GM21529 (cell line): ENCODE results near the gene COPZ1.

Experiments
- ATAC-seq: cut with Tn5 transposase; IDR thresholded peaks from one replicate; pipeline ENCODE4 v1.9.1; 2021; ENCODE audit not compliant: unreplicated experiment

The COPZ1 gene

DNA sequence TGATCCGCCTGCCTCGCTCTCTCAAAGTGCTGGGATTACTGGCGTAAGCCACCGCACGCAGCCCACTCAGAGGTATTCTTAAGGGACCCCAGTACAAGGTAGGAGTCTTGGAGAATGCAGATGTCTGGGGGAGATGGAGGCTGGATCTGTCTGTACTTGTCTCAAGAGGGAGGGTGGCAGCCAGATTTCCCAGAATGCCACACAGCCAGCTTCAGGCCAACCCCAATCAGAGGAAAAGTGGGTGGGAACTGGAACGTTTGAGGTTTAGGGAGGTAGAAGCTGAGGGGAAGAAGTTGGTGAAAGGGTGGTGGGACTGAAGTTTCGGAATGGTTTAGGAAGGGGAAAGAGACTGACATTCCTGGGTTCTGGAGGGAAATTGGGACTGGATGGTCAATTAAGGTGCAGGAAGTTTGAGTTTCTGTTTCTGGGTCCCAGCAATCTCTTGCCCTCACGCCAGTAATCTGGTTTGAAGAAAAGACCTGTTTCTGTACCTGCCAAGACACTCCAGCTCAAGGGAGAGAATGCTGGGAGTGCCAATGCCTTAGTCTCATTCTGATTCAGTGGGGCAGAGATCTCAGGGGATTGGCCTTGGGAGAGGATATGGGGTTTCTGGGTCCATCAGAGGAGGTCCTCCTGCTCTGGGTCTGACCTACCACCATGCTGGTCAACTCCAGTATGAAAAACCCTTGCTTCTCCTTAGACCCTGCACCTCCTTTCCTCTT, 67.7 kb downstream of the COPZ1 start:
- ATAC-seq = no peak

DNA sequence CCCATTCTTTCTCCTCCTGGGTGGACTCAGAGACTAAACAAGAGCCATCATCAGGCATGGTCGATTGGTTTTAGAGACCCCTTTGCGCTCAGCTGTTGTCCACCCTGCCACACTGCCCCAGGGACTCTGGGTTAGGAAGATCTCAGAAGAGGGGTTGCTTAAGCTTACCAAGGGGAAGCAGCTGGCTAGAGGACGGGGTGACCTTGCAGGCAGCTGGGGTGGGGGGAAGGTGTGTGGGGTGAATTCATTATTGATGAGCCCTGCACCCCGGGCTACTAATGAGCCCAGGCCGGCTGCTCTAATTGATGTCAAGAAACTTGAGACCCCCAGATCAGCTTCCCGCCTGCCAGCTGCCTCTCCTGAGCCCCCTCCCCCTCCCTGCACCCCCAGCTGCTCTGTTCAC, 68.3 kb downstream of the COPZ1 start:
- ATAC-seq = no peak

DNA sequence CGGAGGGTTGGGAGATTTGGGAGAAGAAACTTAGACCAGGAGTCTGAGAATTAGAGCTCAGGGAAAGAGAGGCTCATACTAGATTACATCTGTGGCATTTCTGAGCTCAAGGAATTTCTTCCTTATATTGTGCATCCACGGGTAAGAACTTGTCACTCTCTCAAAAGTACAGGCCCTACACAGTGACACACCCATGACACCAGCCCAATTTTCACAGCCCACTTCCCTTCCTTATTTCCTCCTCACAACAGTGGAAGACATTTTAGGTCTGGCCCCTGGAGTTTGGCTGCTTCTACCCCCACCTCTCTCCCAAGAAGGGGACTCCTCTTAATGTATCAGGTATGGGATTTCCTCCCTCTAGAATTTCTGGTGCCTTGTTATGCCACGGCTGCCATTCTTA, 68.8 kb downstream of the COPZ1 start:
- ATAC-seq = no peak

DNA sequence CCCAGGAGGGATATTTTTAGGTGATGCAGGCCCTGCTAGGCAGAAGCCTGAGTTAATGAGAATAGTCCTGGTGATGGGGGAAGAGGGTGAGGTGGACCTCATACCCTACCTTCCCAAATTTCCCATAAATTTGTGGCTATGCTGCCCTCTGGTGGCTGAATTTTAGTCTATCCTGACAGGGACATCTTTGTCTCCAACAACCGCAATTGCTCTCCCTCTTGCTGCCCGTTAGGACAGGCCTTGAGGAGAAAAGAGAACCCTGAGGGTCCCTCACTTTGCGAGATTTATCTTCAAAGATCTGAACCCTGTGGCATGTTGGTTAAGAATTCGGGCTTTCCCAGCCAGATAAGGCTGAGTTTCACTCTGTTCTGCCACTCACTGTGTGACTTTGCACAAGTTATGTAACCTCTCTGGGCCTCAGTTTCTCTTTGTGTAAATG, 69.4 kb downstream of the COPZ1 start:
- ATAC-seq = no peak

DNA sequence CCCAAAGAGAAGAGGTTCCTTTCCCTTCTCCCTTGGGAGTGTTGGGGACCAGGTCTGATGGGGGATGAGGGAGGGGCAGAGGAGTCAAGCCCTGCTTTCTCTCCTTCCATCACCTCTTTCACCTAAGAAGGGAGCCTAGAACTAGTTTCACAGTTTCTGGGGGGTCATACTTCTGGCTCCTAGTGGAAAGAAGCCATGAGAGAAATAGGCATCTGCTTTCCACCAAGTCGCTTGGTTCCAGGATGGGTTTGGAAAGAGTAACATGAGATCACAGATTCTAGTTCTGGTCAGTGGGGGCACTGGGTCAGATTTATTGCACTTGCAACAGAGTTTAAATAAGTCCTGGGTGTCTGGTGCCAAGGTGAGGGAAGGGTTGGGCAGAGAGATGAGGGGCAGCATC, 70.1 kb downstream of the COPZ1 start:
- ATAC-seq = no peak

DNA sequence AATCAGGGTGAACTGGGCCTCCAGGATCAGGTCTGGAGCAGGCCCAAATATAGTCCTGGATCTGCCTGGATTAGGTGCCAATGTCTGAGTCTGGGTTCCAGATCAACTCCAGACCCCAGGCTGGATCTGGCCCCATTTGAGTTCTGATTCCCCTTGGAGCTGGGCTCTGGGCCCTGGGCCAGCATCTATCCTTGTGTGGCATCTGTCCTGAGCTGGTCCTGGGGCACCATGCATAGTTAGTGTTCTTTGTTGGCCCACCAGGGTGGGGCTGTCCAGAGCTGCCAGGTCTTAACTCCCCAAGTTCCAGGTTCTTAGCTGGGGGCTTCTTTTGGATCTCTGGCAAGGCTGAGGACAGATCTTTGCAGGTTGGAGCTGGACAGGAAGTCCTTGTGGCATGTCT, 70.6 kb downstream of the COPZ1 start:
- no peak for ATAC-seq

DNA sequence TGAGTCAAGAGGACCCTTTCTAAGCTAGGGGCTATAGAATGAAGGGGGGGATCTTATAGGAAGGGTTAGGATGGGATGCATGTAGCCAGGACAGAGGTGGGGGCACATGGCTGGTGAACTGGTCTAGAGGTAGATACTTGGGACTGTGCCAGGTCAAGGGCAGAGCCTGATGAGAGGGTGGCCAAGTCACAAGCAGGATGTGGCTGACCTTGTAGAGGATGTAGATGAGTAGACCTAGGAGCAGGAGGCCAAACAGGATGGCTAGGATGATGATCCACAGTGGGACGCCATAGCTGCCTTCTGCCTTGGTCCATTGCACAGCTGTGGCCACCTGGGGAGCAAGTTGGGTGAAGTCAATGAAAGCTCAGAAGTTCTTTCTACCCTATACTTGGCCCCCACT, 72.2 kb downstream of the COPZ1 start:
- ATAC-seq = no peak

DNA sequence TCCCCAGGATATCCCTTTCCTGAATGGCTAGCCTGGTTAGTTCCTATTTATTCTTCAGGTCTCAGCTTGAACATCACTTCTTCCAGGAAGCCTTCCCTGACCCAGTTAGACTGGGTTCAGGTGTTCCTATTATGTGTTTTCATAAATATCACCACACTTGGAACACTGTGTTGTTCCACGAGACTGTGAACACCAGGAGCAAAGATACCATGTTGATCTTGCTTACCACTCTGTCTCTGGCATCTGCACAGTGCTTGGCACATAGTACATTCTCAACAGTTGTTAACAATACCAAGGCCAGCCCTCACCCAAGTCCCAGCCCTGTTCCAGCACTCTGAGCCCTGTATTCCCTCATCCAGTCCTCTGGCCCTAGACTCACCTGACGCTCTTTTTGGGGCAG, 73.3 kb downstream of the COPZ1 start:
- no peak for ATAC-seq

DNA sequence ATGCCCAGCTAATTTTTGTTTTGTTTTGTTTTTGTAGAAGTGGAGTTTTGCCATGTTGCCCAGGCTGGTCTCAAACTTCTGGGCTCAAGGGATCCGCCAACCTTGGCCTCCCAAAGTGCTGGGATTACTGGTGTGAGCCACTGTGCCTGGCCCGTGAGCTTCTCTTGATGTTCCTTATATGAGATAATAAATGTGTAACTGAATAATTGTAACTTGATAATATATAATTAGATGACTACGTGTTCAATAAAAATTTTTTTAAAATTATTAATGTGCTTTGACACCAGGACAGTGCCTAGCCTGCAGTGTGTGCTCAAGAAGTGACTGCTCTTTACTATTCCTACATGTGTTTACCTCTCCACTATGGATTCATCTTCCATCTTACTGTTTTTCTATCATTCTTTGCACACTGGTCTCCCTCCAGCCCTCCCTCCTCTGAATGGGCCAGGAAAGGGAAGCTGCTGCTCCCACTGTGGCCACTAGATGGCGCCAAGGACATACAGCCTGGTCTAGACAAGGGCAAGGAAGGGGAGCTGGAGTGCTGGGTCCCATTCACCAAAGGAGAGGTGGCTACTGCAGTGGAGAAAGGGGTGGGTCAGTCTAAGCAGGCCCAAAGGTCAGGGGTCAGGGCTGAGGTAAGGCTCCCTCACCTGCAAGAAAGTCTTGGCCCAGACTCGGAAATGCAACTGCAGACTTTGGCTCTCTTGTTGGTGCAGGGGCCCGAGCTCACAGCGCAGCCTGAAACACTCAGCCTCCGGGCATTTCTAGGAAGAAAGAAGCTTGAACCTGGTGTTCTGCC, 74.3 kb downstream of the COPZ1 start:
- peak; percentile 88 for ATAC-seq

DNA sequence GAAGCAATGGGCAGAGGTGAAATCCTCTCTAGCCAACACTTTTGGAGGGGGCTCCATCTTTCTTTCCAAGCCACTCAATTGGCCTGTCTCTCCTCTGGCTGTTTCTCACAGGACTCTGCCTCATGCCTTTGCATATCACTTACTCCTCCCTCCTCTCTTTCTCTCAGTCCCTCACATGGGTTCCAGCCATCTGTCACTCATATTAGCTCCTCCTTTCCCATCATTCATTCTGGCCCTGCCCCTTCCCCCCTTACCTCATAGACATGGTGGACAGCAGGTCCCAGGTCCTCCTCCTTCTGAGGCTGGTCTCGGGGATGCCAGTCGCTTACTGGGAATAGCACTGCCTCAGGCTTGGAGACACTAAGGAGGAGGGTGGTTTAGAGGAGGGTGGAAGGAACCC, 76.2 kb downstream of the COPZ1 start:
- ATAC-seq = no peak
